GM23338 (cell line): ENCODE data around the gene AGAP1. TPM values are rescaled to one million over a fixed set of nuclear protein-coding genes. Genes with fewer than 3 reads are reported as not detected.

Source experiments
- ATAC-seq: fragments of 200-7000 bp; cut with Tn5 transposase; 3 replicates; pipeline ENCODE4 v1.9.1; 2020
- DNase-seq: peaks from one replicate; pipeline ENCODE4 v3.0.0-alpha.2; 2015; ENCODE audit warnings: low spot score
- H2AFZ ChIP-seq: fragments of 200-600 bp; sonication (generic); 2 replicates; pipeline ENCODE4 v1.8.0; 2016; ENCODE audit warnings: antibody characterized with exemption, mild to moderate bottlenecking, moderate library complexity
- H3F3A ChIP-seq: fragments of 200-600 bp; sonication (generic); replicated peaks from 2 replicates; pipeline ENCODE4 v1.8.0; 2017; ENCODE audit warnings: antibody characterized with exemption, mixed run types, low read depth
- H3K27ac ChIP-seq: fragments of 200-600 bp; sonication (generic); 2 replicates; pipeline ENCODE4 v1.6.1; 2016; ENCODE audit warnings: low read depth
- H3K27me3 ChIP-seq: fragments of 200-600 bp; sonication (generic); 2 replicates; pipeline ENCODE4 v1.8.0; 2016; ENCODE audit warnings: mild to moderate bottlenecking, mixed run types, moderate library complexity; ENCODE audit not compliant: insufficient read depth
- H3K36me3 ChIP-seq: fragments of 200-600 bp; sonication (generic); 2 replicates; pipeline ENCODE4 v1.8.0; 2016; ENCODE audit warnings: mild to moderate bottlenecking; ENCODE audit not compliant: insufficient read depth
- H3K4me1 ChIP-seq: fragments of 200-600 bp; sonication (generic); 2 replicates; pipeline ENCODE4 v1.8.0; 2016; ENCODE audit warnings: mild to moderate bottlenecking, moderate library complexity; ENCODE audit not compliant: insufficient read depth
- H3K4me2 ChIP-seq: fragments of 200-600 bp; sonication (generic); 2 replicates; pipeline ENCODE4 v1.7.1; 2017; ENCODE audit warnings: mixed run types
- H3K4me3 ChIP-seq: fragments of 200-600 bp; sonication (generic); 2 replicates; pipeline ENCODE4 v1.6.1; 2016; ENCODE audit warnings: mixed run types
- H3K79me2 ChIP-seq: fragments of 200-600 bp; sonication (generic); replicated peaks from 2 replicates; pipeline ENCODE4 v1.8.0; 2017; ENCODE audit warnings: mild to moderate bottlenecking; ENCODE audit not compliant: insufficient read depth
- H3K9me2 ChIP-seq: fragments of 200-600 bp; sonication (generic); 2 replicates; pipeline ENCODE4 v1.8.0; 2017; ENCODE audit not compliant: insufficient read depth
- H4K20me1 ChIP-seq: fragments of 200-600 bp; sonication (generic); replicated peaks from 2 replicates; pipeline ENCODE4 v1.8.0; 2017; ENCODE audit warnings: mild to moderate bottlenecking; ENCODE audit not compliant: insufficient read depth
- H3K27ac Mint-ChIP-seq: 2 replicates; pipeline ENCODE4 v1.8.0; 2020; ENCODE audit warnings: inconsistent platforms, mild to moderate bottlenecking, moderate library complexity, mixed read lengths
- H3K27me3 Mint-ChIP-seq: 3 replicates; pipeline ENCODE4 v1.8.0; 2022; ENCODE audit warnings: low read depth, mild to moderate bottlenecking, moderate library complexity, mixed read lengths, inconsistent platforms; ENCODE audit not compliant: insufficient read depth, poor library complexity
- H3K36me3 Mint-ChIP-seq: 3 replicates; pipeline ENCODE4 v1.8.0; 2021; ENCODE audit warnings: low read depth, mild to moderate bottlenecking, inconsistent platforms, moderate library complexity, mixed read lengths
- H3K4me1 Mint-ChIP-seq: 3 replicates; pipeline ENCODE4 v1.8.0; 2020; ENCODE audit warnings: mild to moderate bottlenecking, inconsistent platforms, mixed read lengths
- H3K4me3 Mint-ChIP-seq: 3 replicates; pipeline ENCODE4 v1.8.0; 2021; ENCODE audit warnings: moderate library complexity, mild to moderate bottlenecking, inconsistent platforms, mixed read lengths
- H3K9me3 Mint-ChIP-seq: 3 replicates; pipeline ENCODE4 v1.8.0; 2020; ENCODE audit warnings: moderate library complexity, mild to moderate bottlenecking, inconsistent platforms, mixed read lengths
- CREB1 ChIP-seq: fragments of 250-450 bp; sonication (Bioruptor Pico); IDR thresholded peaks from 2 replicates; pipeline ENCODE4 v1.5.0; 2020; ENCODE audit warnings: low read depth, mild to moderate bottlenecking, moderate library complexity
- EZH2 ChIP-seq: fragments of 200-600 bp; sonication (generic); IDR thresholded peaks from one replicate; pipeline ENCODE4 v1.8.0; 2017; ENCODE audit warnings: antibody characterized with exemption, mild to moderate bottlenecking, low read depth; ENCODE audit not compliant: unreplicated experiment
- EZH2phosphoT487 ChIP-seq: fragments of 200-600 bp; sonication (generic); IDR thresholded peaks from one replicate; pipeline ENCODE4 v1.8.1; 2018; ENCODE audit warnings: antibody characterized with exemption; ENCODE audit not compliant: unreplicated experiment
- JUNB ChIP-seq: IDR thresholded peaks from one replicate; pipeline ENCODE4 v1.6.1; 2016; ENCODE audit warnings: antibody characterized with exemption; ENCODE audit not compliant: unreplicated experiment
- NANOG ChIP-seq: IDR thresholded peaks from 2 replicates; pipeline ENCODE4 v1.6.1; 2016; ENCODE audit warnings: antibody characterized with exemption, borderline replicate concordance
- POLR2AphosphoS5 ChIP-seq: IDR thresholded peaks from 2 replicates; pipeline ENCODE4 v1.6.1; 2016; ENCODE audit warnings: antibody characterized with exemption, low read depth
- REST ChIP-seq: IDR thresholded peaks from one replicate; pipeline ENCODE4 v1.6.1; 2018; ENCODE audit warnings: antibody characterized with exemption; ENCODE audit not compliant: unreplicated experiment
- STAT1 ChIP-seq: IDR thresholded peaks from one replicate; pipeline ENCODE4 v1.6.1; 2016; ENCODE audit warnings: antibody characterized with exemption; ENCODE audit not compliant: unreplicated experiment
- ZNF114 ChIP-seq: fragments of 250-450 bp; sonication (Bioruptor Pico); IDR thresholded peaks from 2 replicates; pipeline ENCODE4 v1.5.0; 2020; ENCODE audit warnings: mild to moderate bottlenecking, moderate library complexity
- ZNF331 ChIP-seq: fragments of 250-450 bp; sonication (Bioruptor Pico); IDR thresholded peaks from 2 replicates; pipeline ENCODE4 v1.5.0; 2020; ENCODE audit warnings: low read depth, mild to moderate bottlenecking, moderate library complexity
- polyA plus RNA-seq: library from polyadenylated mRNA; unstranded; fragments of >200 nt; fragmentation: Nextera tagmentation; extraction: Ambion mirVana; gene quantifications from 2 replicates; pipeline ENCODE4 v1.2.1, GENCODE V29; 2016
- total RNA-seq: library from RNA; depleted of rRNA; stranded (reverse); fragments of >200 nt; shearing (Covaris generic); gene quantifications from 2 replicates; pipeline ENCODE4 v1.2.3, GENCODE V29; 2014
- TF ChIP-seq, protein P1 (sequence below): IDR thresholded peaks from 2 replicates; pipeline ENCODE4 v1.6.1; 2016; ENCODE audit warnings: antibody characterized with exemption
- TF ChIP-seq, protein P2 (sequence below), 2 experiments: fragments of 200-600 bp in 1 of 2; sonication (generic) in 1 of 2; conservative IDR thresholded peaks; 2 replicates each; pipeline versions ENCODE4 v1.5.1 to v1.6.1; 2016 to 2017; ENCODE audit warnings: antibody characterized with exemption in 2 of 2, low read depth in 2 of 2, mild to moderate bottlenecking in 2 of 2, moderate library complexity in 1 of 2
- TF ChIP-seq, protein P3 (sequence below): fragments of 250-450 bp; sonication (Bioruptor Pico); IDR thresholded peaks from 2 replicates; pipeline ENCODE4 v1.5.0; 2020; ENCODE audit warnings: mild to moderate bottlenecking, moderate library complexity

The AGAP1 gene
- total and polyA plus RNA-seq, 2 experiments from 2014 or later: 13.3 to 27.9 TPM

- ATAC-seq (no peak), DNase-seq (no peak)
- Mint-ChIP-seq H3K4me1 (peaks cover 22% of the 10 kb centered on the region), H3K9me3 (no peaks in the 10 kb centered on the region), H3K27ac (no peak overlapping the region), H3K27me3 (peaks cover 5% of the 10 kb centered on the region), H3K36me3 (no peaks in the 10 kb centered on the region; the same call in 2 of the 3 replicates), H3K4me3 (no peak overlapping the region)
- Histone ChIP-seq H3K4me2 (no peak overlapping the region), H4K20me1 (peaks cover 10% of the 10 kb centered on the region), H3K9me2 (no peaks in the 10 kb centered on the region), H3K79me2 (no peaks in the 10 kb centered on the region), H3K27me3 (no peaks in the 10 kb centered on the region), H3K4me3 (no peak overlapping the region), H3K27ac (no peak overlapping the region), H3F3A (no peaks in the 10 kb centered on the region), H3K36me3 (no peaks in the 10 kb centered on the region), H2AFZ (no peak overlapping the region), H3K4me1 (peaks cover 4% of the 10 kb centered on the region; the same call in 1 of the 2 replicates)
- TF ChIP-seq ZNF114 (CRISPR knock-in tag): no peak
- TF ChIP-seq STAT1: no peak
- TF ChIP-seq, protein P1, sequence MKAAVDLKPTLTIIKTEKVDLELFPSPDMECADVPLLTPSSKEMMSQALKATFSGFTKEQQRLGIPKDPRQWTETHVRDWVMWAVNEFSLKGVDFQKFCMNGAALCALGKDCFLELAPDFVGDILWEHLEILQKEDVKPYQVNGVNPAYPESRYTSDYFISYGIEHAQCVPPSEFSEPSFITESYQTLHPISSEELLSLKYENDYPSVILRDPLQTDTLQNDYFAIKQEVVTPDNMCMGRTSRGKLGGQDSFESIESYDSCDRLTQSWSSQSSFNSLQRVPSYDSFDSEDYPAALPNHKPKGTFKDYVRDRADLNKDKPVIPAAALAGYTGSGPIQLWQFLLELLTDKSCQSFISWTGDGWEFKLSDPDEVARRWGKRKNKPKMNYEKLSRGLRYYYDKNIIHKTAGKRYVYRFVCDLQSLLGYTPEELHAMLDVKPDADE: no peak
- TF ChIP-seq NANOG: no peak
- no peak for TF ChIP-seq JUNB
- no peak for TF ChIP-seq POLR2AphosphoS5
- no peak for TF ChIP-seq ZNF331
- TF ChIP-seq, protein P2, sequence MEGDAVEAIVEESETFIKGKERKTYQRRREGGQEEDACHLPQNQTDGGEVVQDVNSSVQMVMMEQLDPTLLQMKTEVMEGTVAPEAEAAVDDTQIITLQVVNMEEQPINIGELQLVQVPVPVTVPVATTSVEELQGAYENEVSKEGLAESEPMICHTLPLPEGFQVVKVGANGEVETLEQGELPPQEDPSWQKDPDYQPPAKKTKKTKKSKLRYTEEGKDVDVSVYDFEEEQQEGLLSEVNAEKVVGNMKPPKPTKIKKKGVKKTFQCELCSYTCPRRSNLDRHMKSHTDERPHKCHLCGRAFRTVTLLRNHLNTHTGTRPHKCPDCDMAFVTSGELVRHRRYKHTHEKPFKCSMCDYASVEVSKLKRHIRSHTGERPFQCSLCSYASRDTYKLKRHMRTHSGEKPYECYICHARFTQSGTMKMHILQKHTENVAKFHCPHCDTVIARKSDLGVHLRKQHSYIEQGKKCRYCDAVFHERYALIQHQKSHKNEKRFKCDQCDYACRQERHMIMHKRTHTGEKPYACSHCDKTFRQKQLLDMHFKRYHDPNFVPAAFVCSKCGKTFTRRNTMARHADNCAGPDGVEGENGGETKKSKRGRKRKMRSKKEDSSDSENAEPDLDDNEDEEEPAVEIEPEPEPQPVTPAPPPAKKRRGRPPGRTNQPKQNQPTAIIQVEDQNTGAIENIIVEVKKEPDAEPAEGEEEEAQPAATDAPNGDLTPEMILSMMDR (conservative IDR thresholded peaks at IDR 0.05; ENCODE audit: low read depth in 2 of 2): no peak
- no peak for TF ChIP-seq CREB1 (CRISPR knock-in tag)
- TF ChIP-seq, protein P3, sequence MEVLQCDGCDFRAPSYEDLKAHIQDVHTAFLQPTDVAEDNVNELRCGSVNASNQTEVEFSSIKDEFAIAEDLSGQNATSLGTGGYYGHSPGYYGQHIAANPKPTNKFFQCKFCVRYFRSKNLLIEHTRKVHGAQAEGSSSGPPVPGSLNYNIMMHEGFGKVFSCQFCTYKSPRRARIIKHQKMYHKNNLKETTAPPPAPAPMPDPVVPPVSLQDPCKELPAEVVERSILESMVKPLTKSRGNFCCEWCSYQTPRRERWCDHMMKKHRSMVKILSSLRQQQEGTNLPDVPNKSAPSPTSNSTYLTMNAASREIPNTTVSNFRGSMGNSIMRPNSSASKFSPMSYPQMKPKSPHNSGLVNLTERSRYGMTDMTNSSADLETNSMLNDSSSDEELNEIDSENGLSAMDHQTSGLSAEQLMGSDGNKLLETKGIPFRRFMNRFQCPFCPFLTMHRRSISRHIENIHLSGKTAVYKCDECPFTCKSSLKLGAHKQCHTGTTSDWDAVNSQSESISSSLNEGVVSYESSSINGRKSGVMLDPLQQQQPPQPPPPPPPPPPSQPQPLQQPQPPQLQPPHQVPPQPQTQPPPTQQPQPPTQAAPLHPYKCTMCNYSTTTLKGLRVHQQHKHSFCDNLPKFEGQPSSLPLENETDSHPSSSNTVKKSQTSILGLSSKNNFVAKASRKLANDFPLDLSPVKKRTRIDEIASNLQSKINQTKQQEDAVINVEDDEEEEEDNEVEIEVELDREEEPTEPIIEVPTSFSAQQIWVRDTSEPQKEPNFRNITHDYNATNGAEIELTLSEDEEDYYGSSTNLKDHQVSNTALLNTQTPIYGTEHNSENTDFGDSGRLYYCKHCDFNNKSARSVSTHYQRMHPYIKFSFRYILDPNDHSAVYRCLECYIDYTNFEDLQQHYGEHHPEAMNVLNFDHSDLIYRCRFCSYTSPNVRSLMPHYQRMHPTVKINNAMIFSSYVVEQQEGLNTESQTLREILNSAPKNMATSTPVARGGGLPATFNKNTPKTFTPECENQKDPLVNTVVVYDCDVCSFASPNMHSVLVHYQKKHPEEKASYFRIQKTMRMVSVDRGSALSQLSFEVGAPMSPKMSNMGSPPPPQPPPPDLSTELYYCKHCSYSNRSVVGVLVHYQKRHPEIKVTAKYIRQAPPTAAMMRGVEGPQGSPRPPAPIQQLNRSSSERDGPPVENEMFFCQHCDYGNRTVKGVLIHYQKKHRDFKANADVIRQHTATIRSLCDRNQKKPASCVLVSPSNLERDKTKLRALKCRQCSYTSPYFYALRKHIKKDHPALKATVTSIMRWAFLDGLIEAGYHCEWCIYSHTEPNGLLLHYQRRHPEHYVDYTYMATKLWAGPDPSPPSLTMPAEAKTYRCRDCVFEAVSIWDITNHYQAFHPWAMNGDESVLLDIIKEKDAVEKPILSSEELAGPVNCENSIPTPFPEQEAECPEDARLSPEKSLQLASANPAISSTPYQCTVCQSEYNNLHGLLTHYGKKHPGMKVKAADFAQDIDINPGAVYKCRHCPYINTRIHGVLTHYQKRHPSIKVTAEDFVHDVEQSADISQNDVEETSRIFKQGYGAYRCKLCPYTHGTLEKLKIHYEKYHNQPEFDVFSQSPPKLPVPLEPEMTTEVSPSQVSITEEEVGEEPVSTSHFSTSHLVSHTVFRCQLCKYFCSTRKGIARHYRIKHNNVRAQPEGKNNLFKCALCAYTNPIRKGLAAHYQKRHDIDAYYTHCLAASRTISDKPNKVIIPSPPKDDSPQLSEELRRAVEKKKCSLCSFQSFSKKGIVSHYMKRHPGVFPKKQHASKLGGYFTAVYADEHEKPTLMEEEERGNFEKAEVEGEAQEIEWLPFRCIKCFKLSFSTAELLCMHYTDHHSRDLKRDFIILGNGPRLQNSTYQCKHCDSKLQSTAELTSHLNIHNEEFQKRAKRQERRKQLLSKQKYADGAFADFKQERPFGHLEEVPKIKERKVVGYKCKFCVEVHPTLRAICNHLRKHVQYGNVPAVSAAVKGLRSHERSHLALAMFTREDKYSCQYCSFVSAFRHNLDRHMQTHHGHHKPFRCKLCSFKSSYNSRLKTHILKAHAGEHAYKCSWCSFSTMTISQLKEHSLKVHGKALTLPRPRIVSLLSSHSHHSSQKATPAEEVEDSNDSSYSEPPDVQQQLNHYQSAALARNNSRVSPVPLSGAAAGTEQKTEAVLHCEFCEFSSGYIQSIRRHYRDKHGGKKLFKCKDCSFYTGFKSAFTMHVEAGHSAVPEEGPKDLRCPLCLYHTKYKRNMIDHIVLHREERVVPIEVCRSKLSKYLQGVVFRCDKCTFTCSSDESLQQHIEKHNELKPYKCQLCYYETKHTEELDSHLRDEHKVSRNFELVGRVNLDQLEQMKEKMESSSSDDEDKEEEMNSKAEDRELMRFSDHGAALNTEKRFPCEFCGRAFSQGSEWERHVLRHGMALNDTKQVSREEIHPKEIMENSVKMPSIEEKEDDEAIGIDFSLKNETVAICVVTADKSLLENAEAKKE (CRISPR knock-in tag): no peak
- no peak for TF ChIP-seq EZH2phosphoT487
- no peak for TF ChIP-seq REST
- TF ChIP-seq EZH2: no peak
Observed at GRCh38 chr2:235839226-235839625, 345.4 kb downstream of the AGAP1 start.
